ENCODE measurements around the gene PIGN. TPM values are rescaled to one million over a fixed set of nuclear protein-coding genes. Genes with fewer than 3 reads are reported as not detected.

The PIGN gene
- total RNA-seq, 1 experiment from 2014 or later: 29.5 TPM

DNA sequence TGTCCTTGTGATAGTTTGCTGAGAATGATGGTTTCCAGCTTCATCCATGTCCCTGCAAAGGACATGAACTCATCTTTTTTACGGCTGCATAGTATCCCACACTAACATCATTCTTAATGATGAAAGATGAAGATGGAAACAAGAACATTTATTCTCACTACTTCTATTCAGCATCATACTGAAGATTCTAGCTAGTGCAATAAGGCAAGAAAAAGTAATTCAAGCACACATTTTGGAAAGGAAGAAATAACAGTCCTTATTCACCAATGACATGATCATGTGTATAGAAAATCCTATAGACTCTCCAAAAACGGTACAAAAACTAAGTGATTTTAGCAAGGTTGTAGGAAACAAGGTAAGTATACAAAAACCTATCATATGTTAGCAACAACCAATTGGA is 37.4 kb upstream of the PIGN start:
- no TSS peak for BruUV-seq (replicated peaks)
- H3K27me3 Mint-ChIP-seq (ENCODE audit: insufficient read depth, unreplicated experiment): no peaks in the 10 kb centered on the region
- no peak for DNase-seq (ENCODE audit: unreplicated experiment)
- intact Hi-C loops (cut with micrococcal nuclease): no loop called here
- H3K9me3 Mint-ChIP-seq (ENCODE audit: unreplicated experiment): peaks cover 13% of the 10 kb centered on the region
- H3K36me3 Mint-ChIP-seq (ENCODE audit: insufficient read depth, unreplicated experiment): peaks cover 22% of the 10 kb centered on the region
- TF ChIP-seq, protein P1, sequence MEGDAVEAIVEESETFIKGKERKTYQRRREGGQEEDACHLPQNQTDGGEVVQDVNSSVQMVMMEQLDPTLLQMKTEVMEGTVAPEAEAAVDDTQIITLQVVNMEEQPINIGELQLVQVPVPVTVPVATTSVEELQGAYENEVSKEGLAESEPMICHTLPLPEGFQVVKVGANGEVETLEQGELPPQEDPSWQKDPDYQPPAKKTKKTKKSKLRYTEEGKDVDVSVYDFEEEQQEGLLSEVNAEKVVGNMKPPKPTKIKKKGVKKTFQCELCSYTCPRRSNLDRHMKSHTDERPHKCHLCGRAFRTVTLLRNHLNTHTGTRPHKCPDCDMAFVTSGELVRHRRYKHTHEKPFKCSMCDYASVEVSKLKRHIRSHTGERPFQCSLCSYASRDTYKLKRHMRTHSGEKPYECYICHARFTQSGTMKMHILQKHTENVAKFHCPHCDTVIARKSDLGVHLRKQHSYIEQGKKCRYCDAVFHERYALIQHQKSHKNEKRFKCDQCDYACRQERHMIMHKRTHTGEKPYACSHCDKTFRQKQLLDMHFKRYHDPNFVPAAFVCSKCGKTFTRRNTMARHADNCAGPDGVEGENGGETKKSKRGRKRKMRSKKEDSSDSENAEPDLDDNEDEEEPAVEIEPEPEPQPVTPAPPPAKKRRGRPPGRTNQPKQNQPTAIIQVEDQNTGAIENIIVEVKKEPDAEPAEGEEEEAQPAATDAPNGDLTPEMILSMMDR (IDR thresholded peaks at IDR 0.05; ENCODE audit: unreplicated experiment): no peak
- H3K4me3 Mint-ChIP-seq (ENCODE audit: unreplicated experiment): no peak overlapping the region
- POLR2A ChIA-PET: interaction anchor here (2.6 kb wide), 1 partner anchor 37 kb away, joined by 9 read pairs; the partner anchor contains the start of genes PIGN and RELCH
- H3K27ac Mint-ChIP-seq (ENCODE audit: low read depth, unreplicated experiment): no peak overlapping the region
- CTCF ChIA-PET: interaction anchor here (0.7 kb wide), 1 partner anchor 361 kb away, joined by 4 read pairs; no protein-coding TSS in a partner anchor
- H3K4me1 Mint-ChIP-seq (ENCODE audit: insufficient read depth, unreplicated experiment): no peaks in the 10 kb centered on the region

- no peak overlapping the region for H3K27ac Mint-ChIP-seq (ENCODE audit: low read depth, unreplicated experiment)
- POLR2A ChIA-PET: interaction anchor here (1.3 kb wide), 1 partner anchor 10 kb away, joined by 3 read pairs; no protein-coding TSS in a partner anchor
- no TSS peak for BruUV-seq (replicated peaks)
- peaks cover 7% of the 10 kb centered on the region for H3K9me3 Mint-ChIP-seq (ENCODE audit: unreplicated experiment)
- H3K4me1 Mint-ChIP-seq (ENCODE audit: insufficient read depth, unreplicated experiment): no peaks in the 10 kb centered on the region
- H3K4me3 Mint-ChIP-seq (ENCODE audit: unreplicated experiment): no peak overlapping the region
- DNase-seq (ENCODE audit: unreplicated experiment): no peak
- H3K27me3 Mint-ChIP-seq (ENCODE audit: insufficient read depth, unreplicated experiment): no peaks in the 10 kb centered on the region
- H3K36me3 Mint-ChIP-seq (ENCODE audit: insufficient read depth, unreplicated experiment): no peaks in the 10 kb centered on the region
- intact Hi-C loops (cut with micrococcal nuclease): no loop called here
- TF ChIP-seq, protein P1 (IDR thresholded peaks at IDR 0.05; ENCODE audit: unreplicated experiment): no peak
- CTCF ChIA-PET: interaction anchor here (0.6 to 1.3 kb wide), 3 partner anchors 19 to 71 kb away, joined by 3 to 4 read pairs (median 3); partner anchors contain the start of genes PIGN and RELCH
These were observed 27.9 kb upstream of the PIGN start for GRCh38 chr18:62214790-62215189.

- Mint-ChIP-seq H3K9me3 (ENCODE audit: unreplicated experiment) (peaks cover 7% of the 10 kb centered on the region), H3K27me3 (ENCODE audit: insufficient read depth, unreplicated experiment) (no peaks in the 10 kb centered on the region), H3K27ac (ENCODE audit: low read depth, unreplicated experiment) (no peak overlapping the region), H3K4me1 (ENCODE audit: insufficient read depth, unreplicated experiment) (peaks cover 6% of the 10 kb centered on the region), H3K36me3 (ENCODE audit: insufficient read depth, unreplicated experiment) (no peaks in the 10 kb centered on the region), H3K4me3 (ENCODE audit: unreplicated experiment) (no peak overlapping the region)
- POLR2A ChIA-PET: no interaction called here
- BruUV-seq (replicated peaks): no TSS peak
- TF ChIP-seq, protein P1 (IDR thresholded peaks at IDR 0.05; ENCODE audit: unreplicated experiment): no peak
- intact Hi-C loops (cut with micrococcal nuclease): no loop called here
- DNase-seq (ENCODE audit: unreplicated experiment): no peak
- CTCF ChIA-PET: no interaction called here
These were observed 24.5 kb upstream of the PIGN start for GRCh38 chr18:62211325-62211828.

GRCh38 chr18:62210138-62210537 is 23.3 kb upstream of the PIGN start:
- Mint-ChIP-seq H3K27me3 (ENCODE audit: insufficient read depth, unreplicated experiment) (no peaks in the 10 kb centered on the region), H3K4me3 (ENCODE audit: unreplicated experiment) (no peak overlapping the region), H3K9me3 (ENCODE audit: unreplicated experiment) (peaks cover 7% of the 10 kb centered on the region), H3K4me1 (ENCODE audit: insufficient read depth, unreplicated experiment) (peaks cover 6% of the 10 kb centered on the region), H3K36me3 (ENCODE audit: insufficient read depth, unreplicated experiment) (no peaks in the 10 kb centered on the region), H3K27ac (ENCODE audit: low read depth, unreplicated experiment) (no peak overlapping the region)
- BruUV-seq (replicated peaks): no TSS peak
- CTCF ChIA-PET: no interaction called here
- POLR2A ChIA-PET: interaction anchor here (2.0 kb wide), 1 partner anchor 23 kb away, joined by 6 read pairs; the partner anchor contains the start of genes PIGN and RELCH
- no peak for DNase-seq (ENCODE audit: unreplicated experiment)
- intact Hi-C loops (cut with micrococcal nuclease): no loop called here
- TF ChIP-seq, protein P1 (IDR thresholded peaks at IDR 0.05; ENCODE audit: unreplicated experiment): no peak

Measured in MCF 10A (cell line).